ENCODE results near the gene PEA15. TPM values are rescaled to one million over a fixed set of nuclear protein-coding genes. Genes with fewer than 3 reads are reported as not detected.
A peak's percentile ranks its signal among the peaks of the same experiment; 100 is the strongest.

PEA15 gene
- total RNA-seq, 1 experiment from 2014 or later, result 183 TPM

DNA sequence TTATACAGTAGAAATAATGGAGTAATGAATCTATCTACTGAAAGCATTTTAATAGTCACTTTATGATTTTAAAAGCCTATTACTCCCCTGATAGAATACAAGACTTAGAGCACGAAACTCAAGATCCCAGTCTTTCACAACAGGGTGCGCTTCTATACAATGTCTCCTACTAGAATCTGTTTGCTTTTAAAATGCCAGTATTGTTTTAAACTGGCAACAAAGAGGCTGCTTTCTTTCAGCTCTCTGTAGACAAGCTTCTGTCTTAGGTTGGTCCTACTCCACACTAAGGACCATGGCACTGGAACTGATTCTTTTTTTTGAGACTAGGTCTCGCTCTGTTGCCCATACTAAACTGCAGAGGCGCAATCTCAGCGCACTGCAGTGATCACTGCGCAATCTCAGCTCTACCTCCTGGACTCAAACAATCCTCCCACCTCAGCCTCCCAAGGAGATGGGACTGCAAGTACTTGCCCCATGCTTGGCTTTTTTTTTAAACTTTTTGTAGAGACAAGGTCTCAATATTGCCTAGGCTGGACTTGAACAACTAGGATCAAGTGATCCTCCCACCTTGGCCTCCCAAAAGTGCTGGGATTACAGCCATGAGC is 52.3 kb downstream of the PEA15 start:
- no TSS peak for BruUV-seq (replicated peaks)
- CTCF ChIA-PET, result interaction anchor here (0.6 to 12.2 kb wide), 17 partner anchors 8 to 968 kb away, joined by 3 to 133 read pairs (median 5); partner anchors contain the start of gene TOMM40L
- intact Hi-C loops (cut with micrococcal nuclease), result no loop called here
- Mint-ChIP-seq H3K9me3 (ENCODE audit: unreplicated experiment) (no peaks in the 10 kb centered on the region), H3K27ac (ENCODE audit: low read depth, unreplicated experiment) (no peak overlapping the region), H3K4me1 (ENCODE audit: insufficient read depth, unreplicated experiment) (peaks cover 35% of the 10 kb centered on the region), H3K4me3 (ENCODE audit: unreplicated experiment) (no peak overlapping the region), H3K36me3 (ENCODE audit: insufficient read depth, unreplicated experiment) (peaks cover 72% of the 10 kb centered on the region), H3K27me3 (ENCODE audit: insufficient read depth, unreplicated experiment) (no peaks in the 10 kb centered on the region)
- POLR2A ChIA-PET, result interaction anchor here (0.6 to 2.3 kb wide), 17 partner anchors 20 to 1242 kb away, joined by 3 to 28 read pairs (median 3); partner anchors contain the start of genes PEA15 and PEX19
- TF ChIP-seq, protein P1, sequence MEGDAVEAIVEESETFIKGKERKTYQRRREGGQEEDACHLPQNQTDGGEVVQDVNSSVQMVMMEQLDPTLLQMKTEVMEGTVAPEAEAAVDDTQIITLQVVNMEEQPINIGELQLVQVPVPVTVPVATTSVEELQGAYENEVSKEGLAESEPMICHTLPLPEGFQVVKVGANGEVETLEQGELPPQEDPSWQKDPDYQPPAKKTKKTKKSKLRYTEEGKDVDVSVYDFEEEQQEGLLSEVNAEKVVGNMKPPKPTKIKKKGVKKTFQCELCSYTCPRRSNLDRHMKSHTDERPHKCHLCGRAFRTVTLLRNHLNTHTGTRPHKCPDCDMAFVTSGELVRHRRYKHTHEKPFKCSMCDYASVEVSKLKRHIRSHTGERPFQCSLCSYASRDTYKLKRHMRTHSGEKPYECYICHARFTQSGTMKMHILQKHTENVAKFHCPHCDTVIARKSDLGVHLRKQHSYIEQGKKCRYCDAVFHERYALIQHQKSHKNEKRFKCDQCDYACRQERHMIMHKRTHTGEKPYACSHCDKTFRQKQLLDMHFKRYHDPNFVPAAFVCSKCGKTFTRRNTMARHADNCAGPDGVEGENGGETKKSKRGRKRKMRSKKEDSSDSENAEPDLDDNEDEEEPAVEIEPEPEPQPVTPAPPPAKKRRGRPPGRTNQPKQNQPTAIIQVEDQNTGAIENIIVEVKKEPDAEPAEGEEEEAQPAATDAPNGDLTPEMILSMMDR (IDR thresholded peaks at IDR 0.05; ENCODE audit: unreplicated experiment), result no peak
- DNase-seq (ENCODE audit: unreplicated experiment), result no peak

DNA sequence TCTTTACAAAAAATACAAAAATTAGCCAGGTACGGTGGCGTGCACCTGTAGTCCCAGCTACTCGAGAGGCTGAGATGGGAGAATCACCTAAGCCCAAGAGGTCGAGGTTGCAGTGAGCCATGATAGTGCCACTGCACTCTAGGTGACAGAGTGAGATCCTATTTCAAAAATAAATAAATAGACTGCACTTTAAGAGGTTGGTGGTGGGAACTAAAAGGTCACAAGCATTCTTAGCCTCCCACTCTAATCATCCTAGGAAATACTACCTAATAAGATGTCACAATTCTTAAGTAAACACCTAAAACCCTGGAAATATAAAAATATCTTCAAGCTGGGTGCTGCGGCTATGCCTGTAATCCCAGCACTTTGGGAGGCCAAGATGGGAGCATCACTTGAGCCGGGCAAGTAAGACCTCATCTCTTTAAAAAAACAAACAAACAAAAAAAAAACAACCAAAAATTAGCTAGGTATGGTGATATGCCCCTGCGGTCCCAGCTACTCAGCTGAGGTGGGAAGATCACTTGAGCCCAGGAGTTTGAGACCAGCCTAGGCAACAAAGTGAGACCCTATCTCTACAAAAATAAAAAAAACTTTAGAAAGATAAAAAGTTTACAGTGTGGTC is 53.1 kb downstream of the PEA15 start:
- Mint-ChIP-seq H3K36me3 (ENCODE audit: insufficient read depth, unreplicated experiment) (peaks cover 66% of the 10 kb centered on the region), H3K9me3 (ENCODE audit: unreplicated experiment) (no peaks in the 10 kb centered on the region), H3K4me1 (ENCODE audit: insufficient read depth, unreplicated experiment) (peaks cover 33% of the 10 kb centered on the region), H3K27me3 (ENCODE audit: insufficient read depth, unreplicated experiment) (no peaks in the 10 kb centered on the region), H3K27ac (ENCODE audit: low read depth, unreplicated experiment) (no peak overlapping the region), H3K4me3 (ENCODE audit: unreplicated experiment) (no peak overlapping the region)
- ChIA-PET CTCF (interaction anchor here (0.7 to 12.2 kb wide), 10 partner anchors 9 to 333 kb away, joined by 3 to 133 read pairs (median 4); partner anchors contain the start of gene TAGLN2), POLR2A (interaction anchor here (0.6 to 9.8 kb wide), 8 partner anchors 15 to 226 kb away, joined by 3 to 247 read pairs (median 6); partner anchors contain the start of genes PEA15, PEX19 and PIGM)
- intact Hi-C loops (cut with micrococcal nuclease), result no loop called here
- no peak for DNase-seq (ENCODE audit: unreplicated experiment)
- TF ChIP-seq, protein P1 (IDR thresholded peaks at IDR 0.05; ENCODE audit: unreplicated experiment), result no peak
- BruUV-seq (replicated peaks), result no TSS peak

DNA sequence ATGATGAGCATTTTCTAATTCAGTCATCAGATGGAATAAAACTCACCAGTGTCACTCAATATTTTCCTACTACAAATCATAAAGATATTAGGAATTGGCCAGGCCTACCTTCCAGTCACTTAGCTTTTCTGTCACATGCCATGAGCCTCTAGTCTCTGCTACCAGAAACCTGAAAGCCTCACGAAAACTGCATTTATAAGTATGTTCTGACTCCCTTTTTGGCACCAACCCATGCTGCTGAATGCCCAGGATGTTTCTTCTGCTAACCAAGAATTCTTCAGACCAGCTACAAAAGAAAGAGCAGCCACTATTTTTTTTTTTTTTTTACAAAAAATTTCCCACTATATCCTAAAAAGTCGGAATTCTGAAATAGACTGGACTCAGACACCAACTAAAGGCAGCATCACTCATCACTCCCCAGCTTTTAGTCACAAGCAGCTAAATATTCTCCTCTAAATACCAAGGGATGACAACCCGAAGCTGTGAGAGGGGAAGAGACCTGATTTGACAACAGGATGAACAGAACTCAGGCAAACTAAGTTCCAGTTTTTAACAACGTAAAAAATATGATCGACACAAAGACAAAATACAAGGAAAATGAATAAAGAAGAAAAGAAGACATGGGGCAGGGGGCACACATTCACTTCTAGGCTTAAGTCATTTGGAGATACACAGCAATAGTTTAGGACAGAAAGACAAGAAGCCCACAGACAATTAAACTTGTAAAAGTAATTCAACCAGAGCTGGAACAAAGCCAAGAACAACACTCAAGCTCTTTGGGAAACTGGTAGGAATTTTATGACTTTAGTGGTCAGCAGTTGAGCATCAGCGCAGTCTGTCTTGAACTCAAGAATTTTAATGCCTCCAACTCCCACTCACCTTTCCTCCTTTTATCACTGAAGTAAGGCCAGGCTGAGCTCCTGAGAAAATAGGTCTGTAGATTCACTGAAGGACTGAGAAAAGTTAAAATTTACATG is 55.5 kb downstream of the PEA15 start:
- POLR2A ChIA-PET, result interaction anchor here (0.6 to 9.8 kb wide), 42 partner anchors 9 to 1227 kb away, joined by 3 to 247 read pairs (median 5); partner anchors contain the start of genes F11R, IGSF8, PEA15 and PEX19
- CTCF ChIA-PET, result interaction anchor here (0.6 to 12.2 kb wide), 19 partner anchors 9 to 175 kb away, joined by 3 to 133 read pairs (median 4); partner anchors contain the start of gene PEX19
- peak; percentile 87 for DNase-seq (ENCODE audit: unreplicated experiment)
- peak overlapping the region; percentile 97 for H3K4me3 Mint-ChIP-seq (ENCODE audit: unreplicated experiment)
- peaks cover 43% of the 10 kb centered on the region for H3K36me3 Mint-ChIP-seq (ENCODE audit: insufficient read depth, unreplicated experiment)
- TF ChIP-seq, protein P1 (IDR thresholded peaks at IDR 0.05; ENCODE audit: unreplicated experiment), result no peak
- H3K9me3 Mint-ChIP-seq (ENCODE audit: unreplicated experiment), result no peaks in the 10 kb centered on the region
- H3K27ac Mint-ChIP-seq (ENCODE audit: low read depth, unreplicated experiment), result peak overlapping the region; percentile 100
- intact Hi-C loops (cut with micrococcal nuclease), result no loop called here
- no TSS peak for BruUV-seq (replicated peaks)
- no peaks in the 10 kb centered on the region for H3K27me3 Mint-ChIP-seq (ENCODE audit: insufficient read depth, unreplicated experiment)
- H3K4me1 Mint-ChIP-seq (ENCODE audit: insufficient read depth, unreplicated experiment), result peaks cover 33% of the 10 kb centered on the region

Data from MCF 10A (cell line).